Esophagus muscularis mucosa (tissue), 4 donors: ENCODE results near the gene NEDD8. TPM values are rescaled to one million over a fixed set of nuclear protein-coding genes. Genes with fewer than 3 reads are reported as not detected.

Experiments
- DNase-seq: peaks from one replicate; pipeline ENCODE4 v3.0.0-alpha.2; 2017; ENCODE audit errors: extremely low spot score
- H3K27ac ChIP-seq, 4 donors: fragments of 200-600 bp; sonication (generic); replicated peaks in 1 of 4; 1 replicate in 3 of 4; 2 replicates in 1 of 4; pipeline ENCODE4 v1.5.1; 2016 to 2019; ENCODE audit warnings: mild to moderate bottlenecking in 1 of 4
- H3K27me3 ChIP-seq, 4 donors: fragments of 200-600 bp; sonication (generic); one replicate each; pipeline versions ENCODE4 v1.5.1 to v1.6.0; 2016 to 2019
- H3K36me3 ChIP-seq, 4 donors: fragments of 200-600 bp; sonication (generic); one replicate each; pipeline ENCODE4 v1.5.1; 2016 to 2019
- H3K4me1 ChIP-seq, 4 donors: fragments of 200-600 bp; sonication (generic); one replicate each; pipeline ENCODE4 v1.5.1; 2016 to 2019
- H3K4me3 ChIP-seq, 4 donors: fragments of 200-600 bp; sonication (generic); 1 replicate in 2 of 4; 2 replicates in 2 of 4; pipeline ENCODE4 v1.5.1; 2016 to 2019; ENCODE audit warnings: mild to moderate bottlenecking in 4 of 4, moderate library complexity in 1 of 4
- H3K9me3 ChIP-seq, 4 donors: fragments of 200-600 bp; sonication (generic); 1 replicate in 3 of 4; 2 replicates in 1 of 4; pipeline ENCODE4 v1.5.1; 2016 to 2019
- CTCF ChIP-seq, 3 experiments: fragments of 200-600 bp in 2 of 3; fragments of 450-650 bp in 1 of 3; sonication (generic) in 2 of 3; IDR thresholded peaks; one replicate each; pipeline ENCODE4 v1.5.1; 2017 to 2019; ENCODE audit warnings: antibody characterized with exemption in 3 of 3, mild to moderate bottlenecking in 2 of 3, moderate library complexity in 1 of 3
- EP300 ChIP-seq: sonication (generic); formaldehyde crosslinking; IDR thresholded peaks from one replicate; pipeline ENCODE4 v1.6.1; 2017; ENCODE audit warnings: antibody characterized with exemption
- POLR2A ChIP-seq: fragments of 450-650 bp; IDR thresholded peaks from one replicate; pipeline ENCODE4 v1.6.1; 2017; ENCODE audit warnings: antibody characterized with exemption, moderate library complexity, mild to moderate bottlenecking, low read depth
- POLR2AphosphoS5 ChIP-seq, 2 donors: sonication (generic); formaldehyde crosslinking; IDR thresholded peaks; one replicate each; pipeline ENCODE4 v1.6.1; 2017; ENCODE audit warnings: antibody characterized with exemption in 2 of 2
- WGBS: methylation state at CpG from one replicate; pipeline ENCODE4 v1.1.5; 2018; 5-methylcytosine and 5-hydroxymethylcytosine counted together
- intact Hi-C: fragments of 100-400 bp; cut with DNase I; formaldehyde crosslinking; loops from one replicate; pipeline ENCODE4 v1.15.1; 2023
- total RNA-seq, 4 donors: library from RNA; depleted of rRNA; stranded (reverse); fragments of >200 nt; gene quantifications; one replicate each; pipeline versions ENCODE4 v1.1.0 to v1.2.1, GENCODE V29; 2016

The NEDD8 gene
- total RNA-seq, 4 donors from 2014 or later = 117 to 152 (median 131) TPM

- Histone ChIP-seq H3K9me3 (no peaks in the 10 kb centered on the region), H3K27me3 (no peaks in the 10 kb centered on the region), H3K4me3 (peak overlapping the region; percentile 70 to 95 (median 87)), H3K4me1 (peaks cover 11 to 13% (median 13%) of the 10 kb centered on the region in 4 donors), H3K27ac (peak overlapping the region; percentile 89 to 99 (median 94)), H3K36me3 (peaks cover 16 to 46% (median 38%) of the 10 kb centered on the region in 4 donors)
- intact Hi-C loops = no loop called here
- WGBS = 27% methylated on average over 6 of the region's 13 CpGs
- TF ChIP-seq EP300 = no peak
- TF ChIP-seq POLR2AphosphoS5 (IDR thresholded peaks at IDR 0.05) = no peak
- no peak for TF ChIP-seq POLR2A
- TF ChIP-seq CTCF (IDR thresholded peaks at IDR 0.05) = no peak
- DNase-seq = no peak
Measured at GRCh38 chr14:24270537-24271133, 38.5 kb upstream of the NEDD8 start.

- Histone ChIP-seq H3K4me3 (no peak overlapping the region), H3K27me3 (no peaks in the 10 kb centered on the region), H3K9me3 (no peaks in the 10 kb centered on the region), H3K4me1 (peaks cover 10 to 13% (median 12%) of the 10 kb centered on the region in 4 donors), H3K27ac (no peak overlapping the region), H3K36me3 (peaks cover 20 to 52% (median 41%) of the 10 kb centered on the region in 4 donors)
- 98% methylated on average over 7 of the region's 14 CpGs for WGBS
- intact Hi-C loops = no loop called here
- TF ChIP-seq POLR2A = no peak
- no peak for TF ChIP-seq CTCF (IDR thresholded peaks at IDR 0.05)
- TF ChIP-seq POLR2AphosphoS5 (IDR thresholded peaks at IDR 0.05) = no peak
- TF ChIP-seq EP300 = no peak
- no peak for DNase-seq
Measured at GRCh38 chr14:24269910-24270536, 37.9 kb upstream of the NEDD8 start.

- 95% methylated on average over 8 of the region's 8 CpGs for WGBS
- peaks cover 20 to 57% (median 44%) of the 10 kb centered on the region in 4 donors for H3K36me3 ChIP-seq
- intact Hi-C loops = no loop called here
Measured at GRCh38 chr14:24269368-24269767, 37.2 kb upstream of the NEDD8 start.

DNA sequence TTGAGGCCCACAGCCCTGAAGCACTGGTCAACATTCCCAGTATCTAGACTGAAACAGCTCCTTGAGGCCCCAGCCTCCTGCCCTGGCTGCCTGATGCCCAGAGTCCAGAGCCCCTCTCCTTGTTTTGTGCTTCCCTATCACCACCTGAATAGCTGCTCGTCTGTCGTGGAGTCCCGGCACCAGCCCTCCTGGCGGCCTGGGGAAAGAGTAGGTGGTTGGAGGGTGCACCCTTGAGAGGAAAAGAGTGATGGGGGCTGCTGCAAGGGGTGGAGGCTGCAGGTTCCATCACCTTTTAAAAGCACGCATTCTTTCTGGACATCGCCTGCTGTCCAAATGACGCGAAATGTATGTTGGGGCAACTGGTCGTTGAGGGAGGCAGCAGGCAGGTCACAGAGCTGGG lies 36.1 kb upstream of the NEDD8 start:
- no peak overlapping the region for H3K27ac ChIP-seq
- TF ChIP-seq POLR2A = no peak
- TF ChIP-seq CTCF (IDR thresholded peaks at IDR 0.05) = no peak
- TF ChIP-seq POLR2AphosphoS5 (IDR thresholded peaks at IDR 0.05) = no peak
- no peak for TF ChIP-seq EP300
- no peaks in the 10 kb centered on the region for H3K27me3 ChIP-seq
- no peaks in the 10 kb centered on the region for H3K9me3 ChIP-seq
- H3K36me3 ChIP-seq = peaks cover 20 to 61% (median 47%) of the 10 kb centered on the region in 4 donors
- peaks cover 6 to 13% (median 12%) of the 10 kb centered on the region in 4 donors for H3K4me1 ChIP-seq
- WGBS = 84% methylated on average over 7 of the region's 9 CpGs
- no peak for DNase-seq
- intact Hi-C loops = no loop called here
- H3K4me3 ChIP-seq = no peak overlapping the region

More at GRCh38 chr14:24269368-24269767, 37.2 kb upstream of the NEDD8 start:
- H3K9me3 ChIP-seq = no peaks in the 10 kb centered on the region
- no peak for DNase-seq
- TF ChIP-seq POLR2A = no peak
- TF ChIP-seq POLR2AphosphoS5 (IDR thresholded peaks at IDR 0.05) = no peak
- TF ChIP-seq EP300 = no peak
- no peak for TF ChIP-seq CTCF (IDR thresholded peaks at IDR 0.05)
- no peak overlapping the region for H3K4me3 ChIP-seq
- no peak overlapping the region for H3K27ac ChIP-seq
- H3K4me1 ChIP-seq = peaks cover 10 to 13% (median 12%) of the 10 kb centered on the region in 4 donors
- no peaks in the 10 kb centered on the region for H3K27me3 ChIP-seq
